Mucosa of descending colon (tissue), 3 donors: ENCODE results near the gene ODC1. TPM values are rescaled to one million over a fixed set of nuclear protein-coding genes. Genes with fewer than 3 reads are reported as not detected.
"Not testable (repeated sequence)": the region's sequence is repeated elsewhere in the genome, so short reads cannot be mapped to it uniquely, and the experiment has no call there.

Experiments
- ATAC-seq: fragments of 200-7000 bp; cut with Tn5 transposase; one replicate; pipeline ENCODE4 v1.9.1; 2020; ENCODE audit warnings: mild to moderate bottlenecking, moderate library complexity
- DNase-seq, 3 donors: peaks; one replicate each; pipeline ENCODE4 v3.0.0-alpha.2; 2020
- H3K36me3 ChIP-seq: fragments of 200-600 bp; one replicate; pipeline ENCODE4 v1.8.0; 2021; ENCODE audit warnings: low read depth, mild to moderate bottlenecking
- H3K4me1 ChIP-seq: fragments of 200-600 bp; one replicate; pipeline ENCODE4 v1.8.0; 2021; ENCODE audit warnings: low read depth, mild to moderate bottlenecking
- H3K4me3 ChIP-seq: fragments of 200-600 bp; one replicate; pipeline ENCODE4 v1.8.0; 2021; ENCODE audit warnings: mild to moderate bottlenecking
- H3K9me3 ChIP-seq: fragments of 200-600 bp; one replicate; pipeline ENCODE4 v1.8.0; 2021; ENCODE audit warnings: mild to moderate bottlenecking
- CTCF ChIP-seq: fragments of 200-600 bp; IDR thresholded peaks from one replicate; pipeline ENCODE4 v1.8.0; 2022; ENCODE audit warnings: antibody characterized with exemption, mild to moderate bottlenecking
- intact Hi-C, 2 donors: fragments of 100-400 bp; cut with DNase I in 1 of 2; cut with micrococcal nuclease in 1 of 2; formaldehyde crosslinking; loops; one replicate each; pipeline versions ENCODE4 v1.11.0 to v1.11.1; 2022; cut with DNase I, micrococcal nuclease
- total RNA-seq, 3 donors: library from RNA; stranded (reverse); fragmentation: NEBNext Ultra II Directional in 2 of 3; extraction: Animal tissue kit (Norgen Biotek cat#: 25700) in 2 of 3; gene quantifications; one replicate each; pipeline versions ENCODE4 v1.2.1 to v1.2.4, GENCODE V29; 2021 to 2023
- donor health status: DM: no; HTN: no; CAD: no; lungs with moderate emphysema.
- donor health status: DM: no; HTN: no; CAD: no.
- donor health status: DM: no; HTN: yes; CAD: no.

Gene ODC1
- total RNA-seq, 3 donors from 2014 or later = 32.2 to 60.2 (median 35.7) TPM

GRCh38 chr2:10449486-10449831, 1.3 kb upstream of the ODC1 start:
- intact Hi-C loops = no loop called here

GRCh38 chr2:10448576-10449485, 704 bp upstream of the ODC1 start:
- ATAC-seq (peak; percentile 77), DNase-seq (peak; percentile 92 to 97 (median 96))
- TF ChIP-seq CTCF = no peak
- no peaks in the 10 kb centered on the region for H3K36me3 ChIP-seq
- H3K9me3 ChIP-seq = no peaks in the 10 kb centered on the region
- H3K4me1 ChIP-seq = peaks cover 20% of the 10 kb centered on the region
- intact Hi-C loops = no loop called here
- peak overlapping the region; percentile 17 for H3K4me3 ChIP-seq

More at GRCh38 chr2:10449486-10449831, 1.3 kb upstream of the ODC1 start:
- Histone ChIP-seq H3K4me1 (peaks cover 20% of the 10 kb centered on the region), H3K36me3 (no peaks in the 10 kb centered on the region), H3K9me3 (no peaks in the 10 kb centered on the region), H3K4me3 (no peak overlapping the region)
- DNase-seq (no peak), ATAC-seq (no peak)
- TF ChIP-seq CTCF = no peak

GRCh38 chr2:10447300-10447894, 730 bp downstream of the ODC1 start:
- intact Hi-C loops = no loop called here
- peaks cover 20% of the 10 kb centered on the region for H3K4me1 ChIP-seq
- no peak for TF ChIP-seq CTCF
- DNase-seq = peak in 1 of 3 donors; percentile 61
- H3K4me3 ChIP-seq = peak overlapping the region; percentile 44
- H3K9me3 ChIP-seq = no peaks in the 10 kb centered on the region
- ATAC-seq = peak; percentile 21
- no peaks in the 10 kb centered on the region for H3K36me3 ChIP-seq

- H3K4me1 ChIP-seq = peaks cover 20% of the 10 kb centered on the region
- H3K9me3 ChIP-seq = no peaks in the 10 kb centered on the region
- no peak overlapping the region for H3K4me3 ChIP-seq
- intact Hi-C loops = no loop called here
- peak in 1 of 3 donors; percentile 21 for DNase-seq
- no peaks in the 10 kb centered on the region for H3K36me3 ChIP-seq
- TF ChIP-seq CTCF = no peak
- no peak for ATAC-seq
These were observed 1.5 kb downstream of the ODC1 start for GRCh38 chr2:10446631-10447030.

GRCh38 chr2:10444463-10444862, 3.7 kb downstream of the ODC1 start:
- H3K36me3 ChIP-seq = peaks cover 10% of the 10 kb centered on the region
- intact Hi-C loops = no loop called here
- no peaks in the 10 kb centered on the region for H3K9me3 ChIP-seq
- no peak for ATAC-seq
- no peak for TF ChIP-seq CTCF
- H3K4me1 ChIP-seq = peaks cover 11% of the 10 kb centered on the region
- no peak for DNase-seq
- no peak overlapping the region for H3K4me3 ChIP-seq

GRCh38 chr2:10442469-10443126, 5.5 kb downstream of the ODC1 start:
- intact Hi-C loops = not testable (repeated sequence)
- DNase-seq = peak in 1 of 3 donors; percentile 5
- peaks cover 10% of the 10 kb centered on the region for H3K36me3 ChIP-seq

More at GRCh38 chr2:10442469-10443126, 5.5 kb downstream of the ODC1 start:
- not testable (repeated sequence) for H3K4me3 ChIP-seq, ATAC-seq, H3K9me3 ChIP-seq
- peaks cover 11% of the 10 kb centered on the region for H3K4me1 ChIP-seq
